ENCODE results near the gene TFAP2D.

The TFAP2D gene

DNA sequence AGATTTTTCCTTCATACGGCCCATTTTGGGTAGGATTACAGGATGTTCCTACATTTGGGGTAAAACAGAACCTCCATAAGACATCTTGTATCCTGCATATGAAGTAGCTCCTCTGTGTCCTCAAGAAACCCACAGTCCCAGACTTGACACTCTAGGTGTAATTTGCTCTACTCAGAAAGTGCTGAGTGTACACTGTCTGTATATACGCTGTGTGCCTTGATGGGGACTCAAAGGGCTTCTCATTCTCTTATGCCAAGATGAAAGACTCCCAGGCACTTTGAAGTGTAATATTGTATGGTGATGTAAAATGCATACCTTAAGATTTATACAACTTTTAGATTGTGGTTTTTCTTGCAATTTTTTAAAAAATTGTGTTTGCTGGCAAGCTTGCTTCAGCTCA, 5.2 kb downstream of the TFAP2D start:
- DNase-seq (ENCODE audit: low read depth in 1 of 2, low spot score in 1 of 2) = no peak

DNA sequence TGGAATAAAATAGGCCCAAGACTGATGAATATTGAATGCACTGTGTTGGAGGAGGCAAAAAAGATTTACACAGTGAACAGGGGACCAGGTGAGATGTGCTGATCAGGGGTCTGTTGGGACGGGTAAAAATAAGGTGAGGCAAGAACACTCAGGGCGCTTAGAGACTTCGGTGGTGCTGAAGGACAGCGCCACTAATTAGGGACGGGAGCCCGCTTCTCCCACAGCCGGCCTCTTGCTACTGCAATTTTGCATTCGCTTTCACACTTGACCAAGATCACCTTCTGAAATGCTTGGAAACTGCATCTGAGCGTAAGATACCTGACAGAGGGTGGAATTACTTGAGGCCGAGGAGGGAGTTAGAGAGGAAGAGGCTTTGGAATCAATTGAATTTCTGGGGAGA, 7.3 kb downstream of the TFAP2D start:
- no peak for DNase-seq (ENCODE audit: low read depth in 1 of 2, low spot score in 1 of 2)

GRCh38 chr6:50721978-50722377, 8.7 kb downstream of the TFAP2D start:
- no peak for DNase-seq (ENCODE audit: low read depth in 1 of 2, low spot score in 1 of 2)

GRCh38 chr6:50722829-50723554, 9.7 kb downstream of the TFAP2D start:
- DNase-seq (ENCODE audit: low read depth in 1 of 2, low spot score in 1 of 2) = no peak

DNA sequence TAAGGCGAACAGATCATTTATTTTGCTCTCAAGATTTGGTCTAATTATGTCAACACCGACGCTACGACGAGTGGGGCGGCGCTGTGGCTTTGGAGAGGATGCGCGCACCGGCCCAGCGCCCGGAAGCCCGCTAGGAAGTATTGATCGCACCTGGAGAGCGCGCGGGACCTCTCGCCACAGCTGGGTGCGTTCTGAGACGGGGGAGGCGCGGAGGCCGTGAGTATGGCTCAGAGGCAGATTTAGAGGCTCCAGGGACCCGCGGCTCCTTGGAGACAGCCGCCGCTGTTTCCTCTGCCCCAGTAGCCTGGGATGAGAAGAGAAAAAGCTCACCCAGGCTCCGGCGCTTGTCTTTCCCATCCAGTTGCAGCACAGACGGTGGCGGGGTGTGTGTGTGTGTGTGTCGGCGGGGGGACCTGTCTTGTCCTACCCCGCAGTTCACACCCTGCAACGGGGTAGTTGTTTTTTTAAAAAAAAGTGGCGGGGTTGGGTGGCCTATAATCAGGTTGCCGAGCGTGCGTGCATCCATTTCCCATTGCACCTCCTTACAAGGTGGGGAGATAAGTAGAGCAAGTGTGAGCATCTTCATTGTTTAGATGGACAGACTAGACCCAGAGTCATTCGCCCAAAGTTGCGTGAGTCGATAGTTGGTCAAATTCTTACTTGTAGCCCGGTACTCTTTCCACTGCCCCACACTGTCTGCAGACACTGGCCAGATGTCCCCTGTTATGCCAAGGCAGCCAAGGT, 11.2 kb downstream of the TFAP2D start:
- DNase-seq (ENCODE audit: low read depth in 1 of 2, low spot score in 1 of 2) = no peak

DNA sequence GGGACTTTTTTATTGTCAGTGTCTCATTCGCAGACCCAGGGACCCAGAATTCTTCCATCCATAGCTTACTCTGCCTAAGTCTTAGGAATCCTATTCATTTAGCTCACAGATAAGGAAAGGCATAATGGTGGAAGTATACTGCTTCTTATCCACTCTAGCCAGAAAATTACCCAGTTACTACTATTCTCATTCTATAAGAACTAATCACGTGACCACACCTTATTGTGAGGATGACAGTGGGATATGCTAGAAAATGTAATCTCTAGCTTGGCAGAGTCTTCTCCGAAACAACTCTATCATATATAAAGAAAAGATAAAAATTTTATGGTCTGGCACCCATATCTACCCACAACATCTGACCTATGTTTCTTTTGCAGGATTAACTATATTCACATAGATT, 21.2 kb downstream of the TFAP2D start:
- no peak for DNase-seq (ENCODE audit: low read depth in 1 of 2, low spot score in 1 of 2)

GRCh38 chr6:50742161-50742560, 28.8 kb downstream of the TFAP2D start:
- DNase-seq (ENCODE audit: low read depth in 1 of 2, low spot score in 1 of 2) = no peak

DNA sequence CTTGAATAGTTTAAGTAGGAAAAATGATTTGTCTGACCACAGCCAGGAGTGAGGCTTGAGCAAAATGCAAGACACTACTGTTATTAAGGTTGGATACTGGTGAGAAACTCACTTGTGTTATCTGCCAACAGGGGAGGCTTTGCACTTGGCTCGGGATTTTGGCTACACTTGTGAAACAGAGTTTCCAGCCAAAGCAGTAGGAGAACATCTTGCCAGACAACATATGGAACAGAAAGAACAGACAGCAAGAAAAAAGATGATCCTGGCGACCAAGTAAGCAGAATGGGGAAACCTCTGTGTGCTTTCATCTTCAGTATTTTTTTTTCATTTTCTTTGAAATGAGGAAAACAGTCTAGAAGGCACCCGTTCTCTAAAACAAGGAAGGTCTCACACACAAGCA, 31.6 kb downstream of the TFAP2D start:
- no peak for DNase-seq (ENCODE audit: low read depth in 1 of 2, low spot score in 1 of 2)

GRCh38 chr6:50762798-50763197, 49.5 kb downstream of the TFAP2D start:
- no peak for DNase-seq (ENCODE audit: low read depth in 1 of 2, low spot score in 1 of 2)

DNA sequence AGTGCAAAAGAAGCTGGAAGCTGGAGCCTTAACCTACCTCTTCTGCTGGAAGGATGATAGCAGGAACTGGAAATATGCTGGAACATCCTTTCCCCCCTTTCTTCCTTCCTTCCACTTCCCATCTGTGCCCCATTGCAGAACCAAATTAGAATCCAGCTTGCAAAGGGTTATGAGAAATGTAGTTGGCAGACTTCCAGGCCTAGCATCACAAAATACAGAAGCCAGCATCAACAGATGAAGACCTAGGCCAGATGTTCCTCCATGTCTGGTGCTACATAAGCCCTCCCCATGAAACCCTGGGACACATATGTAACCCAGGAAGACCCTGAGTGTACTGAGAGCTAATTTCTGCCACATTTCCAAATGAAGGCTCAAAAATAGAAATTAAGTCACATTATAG, 65.4 kb downstream of the TFAP2D start:
- no peak for DNase-seq (ENCODE audit: low read depth in 1 of 2, low spot score in 1 of 2)

DNA sequence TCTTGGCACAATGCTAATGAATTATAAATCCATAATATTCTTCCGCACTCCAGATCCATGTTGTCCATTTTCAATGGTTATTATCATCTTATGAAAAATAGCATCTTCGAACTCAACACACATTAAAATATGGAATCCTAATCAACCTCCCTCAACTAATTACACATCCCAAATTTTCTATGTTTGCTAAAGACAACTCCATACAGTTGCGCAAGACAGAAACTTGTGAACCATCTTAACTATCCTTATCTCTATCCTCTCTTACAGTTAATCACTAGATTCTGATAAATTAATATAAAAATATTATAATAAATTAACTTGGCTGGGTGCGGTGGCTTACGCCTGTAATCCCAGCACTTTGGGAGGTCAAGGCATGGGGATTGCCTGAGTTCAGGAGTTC, 67.1 kb downstream of the TFAP2D start:
- DNase-seq (ENCODE audit: low read depth in 1 of 2, low spot score in 1 of 2) = no peak

GRCh38 chr6:50785921-50786320, 72.6 kb downstream of the TFAP2D start:
- no peak for DNase-seq (ENCODE audit: low read depth in 1 of 2, low spot score in 1 of 2)

- DNase-seq (ENCODE audit: low read depth in 1 of 2, low spot score in 1 of 2) = no peak
Observed at GRCh38 chr6:50791900-50792508, 78.7 kb downstream of the TFAP2D start.

GRCh38 chr6:50792771-50793170, 79.4 kb downstream of the TFAP2D start:
- no peak for DNase-seq (ENCODE audit: low read depth in 1 of 2, low spot score in 1 of 2)

DNA sequence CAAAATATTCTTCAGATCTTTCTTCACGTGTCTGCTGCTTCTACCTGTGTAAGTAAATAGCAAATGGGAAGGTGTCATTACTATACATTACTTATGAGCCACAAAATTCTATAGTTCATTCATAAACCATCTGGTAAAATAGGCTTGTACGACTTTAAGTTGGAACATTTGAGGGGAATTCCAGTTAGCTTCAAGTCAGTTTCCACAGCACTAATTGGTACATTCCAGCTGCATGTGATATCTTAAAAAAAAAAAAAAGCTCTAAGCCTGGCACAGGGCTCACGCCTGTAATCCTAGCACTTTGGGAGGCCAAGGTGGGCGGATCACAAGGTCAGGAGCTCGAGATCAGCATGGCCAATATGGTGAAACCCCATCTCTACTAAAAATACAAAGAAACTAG, 82.2 kb downstream of the TFAP2D start:
- DNase-seq (ENCODE audit: low read depth in 1 of 2, low spot score in 1 of 2) = no peak

GRCh38 chr6:50804283-50804682, 91.0 kb downstream of the TFAP2D start:
- DNase-seq (ENCODE audit: low read depth in 1 of 2, low spot score in 1 of 2) = no peak

DNA sequence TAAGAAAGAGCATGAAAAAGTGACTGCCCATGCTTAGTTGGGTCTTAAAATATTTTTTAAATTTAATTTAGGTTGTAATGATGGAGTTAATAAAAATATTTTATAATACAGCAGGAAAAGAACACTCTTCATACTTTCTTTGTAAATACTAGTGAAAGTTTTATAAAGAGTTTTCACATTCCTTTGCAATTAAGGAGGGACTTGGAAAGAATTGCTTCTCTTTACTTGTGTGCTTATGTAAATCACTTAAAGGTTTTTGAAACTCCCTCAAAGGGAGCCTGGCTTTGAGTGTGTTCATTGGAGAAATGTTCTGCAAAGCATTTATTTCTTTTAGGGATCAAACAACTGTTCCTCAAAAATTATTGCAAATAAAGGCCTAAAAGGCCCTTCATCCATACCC, 93.7 kb downstream of the TFAP2D start:
- DNase-seq (ENCODE audit: low read depth in 1 of 2, low spot score in 1 of 2) = no peak

GRCh38 chr6:50815436-50816114, 102.2 kb downstream of the TFAP2D start:
- no peak for DNase-seq (ENCODE audit: low read depth in 1 of 2, low spot score in 1 of 2)

GRCh38 chr6:50816115-50816675, 102.9 kb downstream of the TFAP2D start:
- DNase-seq (ENCODE audit: low read depth in 1 of 2, low spot score in 1 of 2) = peak in 1 of 2 donors; percentile 5

GRCh38 chr6:50816947-50817645, 103.8 kb downstream of the TFAP2D start:
- DNase-seq (ENCODE audit: low read depth in 1 of 2, low spot score in 1 of 2) = no peak

- DNase-seq (ENCODE audit: low read depth in 1 of 2, low spot score in 1 of 2) = no peak
Observed at GRCh38 chr6:50817646-50817950, 104.3 kb downstream of the TFAP2D start.

All from activated T-helper 1 cell treated with anti-CD3 and anti-CD28 coated beads, Interleukin-2, amount 50 U/mL, for 16 hours (primary cell).